WTC11 (cell line): Measurements from ENCODE around the gene ABHD3.

ENCODE experiments used
- CTCF ChIP-seq: fragments of 200-600 bp; IDR thresholded peaks from 2 replicates; pipeline ENCODE4 v1.8.0; 2022; ENCODE audit warnings: antibody characterized with exemption
- HMGA2 ChIP-seq: fragments of 250-450 bp; sonication (Bioruptor Pico); IDR thresholded peaks from 2 replicates; pipeline ENCODE4 v1.4.0; 2021; ENCODE audit warnings: mild to moderate bottlenecking, moderate library complexity
- TF ChIP-seq, protein P1 (sequence below): sonication (generic); formaldehyde crosslinking; conservative IDR thresholded peaks from 2 replicates; pipeline ENCODE4 v1.8.1; 2022; ENCODE audit warnings: mild to moderate bottlenecking, missing genetic modification reagents
- TF ChIP-seq, protein P2 (sequence below): sonication (generic); formaldehyde crosslinking; IDR thresholded peaks from 2 replicates; pipeline ENCODE4 v1.8.1; 2022; ENCODE audit warnings: missing genetic modification reagents, borderline replicate concordance
- TF ChIP-seq, protein P3 (sequence below): sonication (generic); formaldehyde crosslinking; IDR thresholded peaks from 2 replicates; pipeline ENCODE4 v1.8.0; 2022; ENCODE audit warnings: mild to moderate bottlenecking, missing genetic modification reagents

DNA sequence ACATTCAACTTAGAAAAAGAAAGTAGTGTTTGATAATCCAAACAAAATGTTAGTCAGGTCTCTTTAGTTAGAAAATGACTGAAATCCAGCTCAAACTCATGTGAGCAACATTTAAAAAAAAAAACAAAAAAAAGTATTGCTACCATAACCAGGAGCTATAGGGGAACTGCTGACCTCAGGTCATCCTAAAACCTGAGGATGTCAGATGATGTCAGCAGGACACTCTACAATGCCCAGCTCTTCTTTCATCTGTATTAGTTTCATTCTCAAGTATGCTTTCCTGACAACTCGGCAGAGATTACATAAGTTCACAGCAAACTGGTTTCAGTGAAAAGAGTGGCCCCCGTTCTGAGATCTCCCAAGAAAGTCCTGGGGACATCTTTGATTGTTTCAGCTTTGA is 99.9 kb downstream of the ABHD3 start:
- TF ChIP-seq HMGA2 (CRISPR knock-in tag): no peak
- TF ChIP-seq, protein P1, sequence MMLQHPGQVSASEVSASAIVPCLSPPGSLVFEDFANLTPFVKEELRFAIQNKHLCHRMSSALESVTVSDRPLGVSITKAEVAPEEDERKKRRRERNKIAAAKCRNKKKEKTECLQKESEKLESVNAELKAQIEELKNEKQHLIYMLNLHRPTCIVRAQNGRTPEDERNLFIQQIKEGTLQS: no peak
- TF ChIP-seq CTCF: no peak
- TF ChIP-seq, protein P2, sequence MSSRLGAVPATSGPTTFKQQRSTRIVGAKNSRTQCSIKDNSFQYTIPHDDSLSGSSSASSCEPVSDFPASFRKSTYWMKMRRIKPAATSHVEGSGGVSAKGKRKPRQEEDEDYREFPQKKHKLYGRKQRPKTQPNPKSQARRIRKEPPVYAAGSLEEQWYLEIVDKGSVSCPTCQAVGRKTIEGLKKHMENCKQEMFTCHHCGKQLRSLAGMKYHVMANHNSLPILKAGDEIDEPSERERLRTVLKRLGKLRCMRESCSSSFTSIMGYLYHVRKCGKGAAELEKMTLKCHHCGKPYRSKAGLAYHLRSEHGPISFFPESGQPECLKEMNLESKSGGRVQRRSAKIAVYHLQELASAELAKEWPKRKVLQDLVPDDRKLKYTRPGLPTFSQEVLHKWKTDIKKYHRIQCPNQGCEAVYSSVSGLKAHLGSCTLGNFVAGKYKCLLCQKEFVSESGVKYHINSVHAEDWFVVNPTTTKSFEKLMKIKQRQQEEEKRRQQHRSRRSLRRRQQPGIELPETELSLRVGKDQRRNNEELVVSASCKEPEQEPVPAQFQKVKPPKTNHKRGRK: no peak
- TF ChIP-seq, protein P3, sequence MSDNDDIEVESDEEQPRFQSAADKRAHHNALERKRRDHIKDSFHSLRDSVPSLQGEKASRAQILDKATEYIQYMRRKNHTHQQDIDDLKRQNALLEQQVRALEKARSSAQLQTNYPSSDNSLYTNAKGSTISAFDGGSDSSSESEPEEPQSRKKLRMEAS (CRISPR knock-in tag): no peak
